GM13976 (cell line): ENCODE data around the gene E2F2.
"Not testable (repeated sequence)": the region's sequence is repeated elsewhere in the genome, so short reads cannot be mapped to it uniquely, and the experiment has no call there.

Experiments
- DNase-seq: peaks from one replicate; pipeline ENCODE4 v3.0.0; 2012; ENCODE audit warnings: low spot score
- CTCF ChIP-seq: IDR thresholded peaks from 2 replicates; pipeline ENCODE4 v1.5.1; 2012; ENCODE audit warnings: borderline replicate concordance, mild to moderate bottlenecking; ENCODE audit not compliant: insufficient read depth; ENCODE audit errors: extremely low read depth, missing control alignments, control extremely low read depth
- in situ Hi-C: fragments of 300-500 bp; cut with MboI; formaldehyde crosslinking; loops from one replicate; pipeline ENCODE4 v1.12.0; 2022; ENCODE audit warnings: low sequenced_read_pairs, mixed read lengths, inconsistent platforms; ENCODE audit not compliant: unreplicated experiment

E2F2 gene

GRCh38 chr1:23545851-23546250, 14.8 kb upstream of the E2F2 start:
- TF ChIP-seq CTCF, result no peak
- DNase-seq, result no peak
- in situ Hi-C loops, result loop anchor here (5.0 kb wide), 1 partner anchor 96 kb away; no protein-coding TSS in a partner anchor

GRCh38 chr1:23544444-23545389, 13.7 kb upstream of the E2F2 start:
- TF ChIP-seq CTCF, result peak; percentile 75
- peak; percentile 75 for DNase-seq
- in situ Hi-C loops, result loop anchor here (5.0 kb wide), 1 partner anchor 98 kb away; no protein-coding TSS in a partner anchor

GRCh38 chr1:23543707-23544443, 12.8 kb upstream of the E2F2 start:
- no peak for DNase-seq
- in situ Hi-C loops, result no loop called here

GRCh38 chr1:23542940-23543339, 11.9 kb upstream of the E2F2 start:
- in situ Hi-C loops, DNase-seq: not testable (repeated sequence)

More at GRCh38 chr1:23543707-23544443, 12.8 kb upstream of the E2F2 start:
- TF ChIP-seq CTCF, result no peak

- in situ Hi-C loops, result loop anchor here (5.0 kb wide), 1 partner anchor 42 kb away; no protein-coding TSS in a partner anchor
- DNase-seq, result peak; percentile 93
- peak; percentile 87 for TF ChIP-seq CTCF
Measured at GRCh38 chr1:23539698-23540266, 8.7 kb upstream of the E2F2 start.

GRCh38 chr1:23537296-23537973, 6.4 kb upstream of the E2F2 start:
- TF ChIP-seq CTCF, result no peak
- in situ Hi-C loops, result loop anchor here (5.0 kb wide), 1 partner anchor 40 kb away; no protein-coding TSS in a partner anchor
- DNase-seq, result no peak
